Measurements from ENCODE around the gene TTBK2. TPM values are rescaled to one million over a fixed set of nuclear protein-coding genes. Genes with fewer than 3 reads are reported as not detected.

TTBK2 gene
- total RNA-seq, 2 experiments from 2014 or later = 9.9 to 11.9 TPM

- no peaks in the 10 kb centered on the region for H3K36me3 Mint-ChIP-seq (ENCODE audit: low read depth)
- peaks cover 3% of the 10 kb centered on the region for H3K4me1 Mint-ChIP-seq (ENCODE audit: low read depth)
- ChIA-PET CTCF (no interaction called here), POLR2A (interaction anchor here (1.4 kb wide), 1 partner anchor 14 kb away, joined by 7 read pairs; no protein-coding TSS in a partner anchor)
- ATAC-seq (no peak), DNase-seq (no peak)
- H3K9me3 Mint-ChIP-seq = no peaks in the 10 kb centered on the region
- H3K27ac Mint-ChIP-seq = no peak overlapping the region
- intact Hi-C loops (cut with micrococcal nuclease) = no loop called here
- TF ChIP-seq, protein P1, sequence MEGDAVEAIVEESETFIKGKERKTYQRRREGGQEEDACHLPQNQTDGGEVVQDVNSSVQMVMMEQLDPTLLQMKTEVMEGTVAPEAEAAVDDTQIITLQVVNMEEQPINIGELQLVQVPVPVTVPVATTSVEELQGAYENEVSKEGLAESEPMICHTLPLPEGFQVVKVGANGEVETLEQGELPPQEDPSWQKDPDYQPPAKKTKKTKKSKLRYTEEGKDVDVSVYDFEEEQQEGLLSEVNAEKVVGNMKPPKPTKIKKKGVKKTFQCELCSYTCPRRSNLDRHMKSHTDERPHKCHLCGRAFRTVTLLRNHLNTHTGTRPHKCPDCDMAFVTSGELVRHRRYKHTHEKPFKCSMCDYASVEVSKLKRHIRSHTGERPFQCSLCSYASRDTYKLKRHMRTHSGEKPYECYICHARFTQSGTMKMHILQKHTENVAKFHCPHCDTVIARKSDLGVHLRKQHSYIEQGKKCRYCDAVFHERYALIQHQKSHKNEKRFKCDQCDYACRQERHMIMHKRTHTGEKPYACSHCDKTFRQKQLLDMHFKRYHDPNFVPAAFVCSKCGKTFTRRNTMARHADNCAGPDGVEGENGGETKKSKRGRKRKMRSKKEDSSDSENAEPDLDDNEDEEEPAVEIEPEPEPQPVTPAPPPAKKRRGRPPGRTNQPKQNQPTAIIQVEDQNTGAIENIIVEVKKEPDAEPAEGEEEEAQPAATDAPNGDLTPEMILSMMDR (IDR thresholded peaks at IDR 0.05) = no peak
- H3K27me3 Mint-ChIP-seq = no peaks in the 10 kb centered on the region
- H3K4me3 Mint-ChIP-seq = no peak overlapping the region
Observed at GRCh38 chr15:42711746-42712145, 208.8 kb downstream of the TTBK2 start.

GRCh38 chr15:42710662-42711061 lies 209.9 kb downstream of the TTBK2 start:
- Mint-ChIP-seq H3K27me3 (no peaks in the 10 kb centered on the region), H3K9me3 (no peaks in the 10 kb centered on the region), H3K27ac (no peak overlapping the region), H3K4me1 (ENCODE audit: low read depth) (peaks cover 3% of the 10 kb centered on the region), H3K4me3 (no peak overlapping the region), H3K36me3 (ENCODE audit: low read depth) (no peaks in the 10 kb centered on the region)
- DNase-seq = no peak
- TF ChIP-seq, protein P1 (IDR thresholded peaks at IDR 0.05) = no peak
- no peak for ATAC-seq
- intact Hi-C loops (cut with micrococcal nuclease) = no loop called here
- ChIA-PET POLR2A (no interaction called here), CTCF (no interaction called here)

GRCh38 chr15:42707873-42708544 lies 212.6 kb downstream of the TTBK2 start:
- CTCF ChIA-PET = no interaction called here
- intact Hi-C loops (cut with micrococcal nuclease) = no loop called here

GRCh38 chr15:42707068-42707467 lies 213.5 kb downstream of the TTBK2 start:
- H3K9me3 Mint-ChIP-seq = no peaks in the 10 kb centered on the region
- ChIA-PET POLR2A (no interaction called here), CTCF (interaction anchor here (0.9 to 4.8 kb wide), 2 partner anchors 220 to 578 kb away, joined by 3 to 32 read pairs; no protein-coding TSS in a partner anchor)
- H3K36me3 Mint-ChIP-seq (ENCODE audit: low read depth) = peaks cover 2% of the 10 kb centered on the region
- ATAC-seq = no peak
- H3K27me3 Mint-ChIP-seq = no peaks in the 10 kb centered on the region
- intact Hi-C loops (cut with micrococcal nuclease) = no loop called here
- H3K4me3 Mint-ChIP-seq = no peak overlapping the region
- H3K4me1 Mint-ChIP-seq (ENCODE audit: low read depth) = peaks cover 5% of the 10 kb centered on the region
- H3K27ac Mint-ChIP-seq = no peak overlapping the region
- TF ChIP-seq, protein P1 (IDR thresholded peaks at IDR 0.05) = no peak
- no peak for DNase-seq

More at GRCh38 chr15:42707873-42708544, 212.6 kb downstream of the TTBK2 start:
- H3K4me3 Mint-ChIP-seq = no peak overlapping the region
- TF ChIP-seq, protein P1 (IDR thresholded peaks at IDR 0.05) = no peak
- H3K9me3 Mint-ChIP-seq = no peaks in the 10 kb centered on the region
- DNase-seq (no peak), ATAC-seq (no peak)
- POLR2A ChIA-PET = no interaction called here
- H3K27ac Mint-ChIP-seq = no peak overlapping the region
- H3K36me3 Mint-ChIP-seq (ENCODE audit: low read depth) = peaks cover 2% of the 10 kb centered on the region
- no peaks in the 10 kb centered on the region for H3K27me3 Mint-ChIP-seq
- peaks cover 5% of the 10 kb centered on the region for H3K4me1 Mint-ChIP-seq (ENCODE audit: low read depth)

GRCh38 chr15:42705336-42705735 lies 215.2 kb downstream of the TTBK2 start:
- ChIA-PET POLR2A (interaction anchor here (0.5 kb wide), 1 partner anchor 20 kb away, joined by 3 read pairs; no protein-coding TSS in a partner anchor), CTCF (interaction anchor here (0.7 to 4.8 kb wide), 6 partner anchors 10 to 499 kb away, joined by 3 to 32 read pairs (median 3); no protein-coding TSS in a partner anchor)
- no peak overlapping the region for H3K4me3 Mint-ChIP-seq
- no peak overlapping the region for H3K27ac Mint-ChIP-seq
- H3K36me3 Mint-ChIP-seq (ENCODE audit: low read depth) = peaks cover 2% of the 10 kb centered on the region
- no peak for ATAC-seq
- H3K27me3 Mint-ChIP-seq = no peaks in the 10 kb centered on the region
- H3K9me3 Mint-ChIP-seq = no peaks in the 10 kb centered on the region
- peaks cover 5% of the 10 kb centered on the region for H3K4me1 Mint-ChIP-seq (ENCODE audit: low read depth)
- TF ChIP-seq, protein P1 (IDR thresholded peaks at IDR 0.05) = no peak
- DNase-seq = no peak
- intact Hi-C loops (cut with micrococcal nuclease) = no loop called here
